ENCODE measurements around the gene EOLA2.
"Not testable (repeated sequence)": the region's sequence is repeated elsewhere in the genome, so short reads cannot be mapped to it uniquely, and the experiment has no call there.

GRCh38 chrX:149923836-149924235 is 14.5 kb downstream of the EOLA2 start:
- not testable (repeated sequence) for TF ChIP-seq CTCF (conservative IDR thresholded peaks at IDR 0.05 in 1 of 2, IDR thresholded peaks at IDR 0.05 in 1 of 2; ENCODE audit: extremely low read depth in 1 of 2, insufficient read depth in 1 of 2, low read depth in 1 of 2, low read length in 2 of 2); EZH2 (IDR thresholded peaks at IDR 0.05; ENCODE audit: borderline replicate concordance, low read length)
